Neuronal stem cell (in vitro differentiated cells): ENCODE results near the gene NLGN2.
A peak's percentile ranks its signal among the peaks of the same experiment; 100 is the strongest.

Experiments
- DNase-seq: peaks from one replicate; pipeline ENCODE4 v3.0.0-alpha.2; 2013; ENCODE audit warnings: low spot score
- H2AFZ ChIP-seq: one replicate; pipeline ENCODE4 v1.6.1; 2013; ENCODE audit warnings: mild to moderate bottlenecking, low read length, inconsistent platforms
- H2AK5ac ChIP-seq: 2 replicates; pipeline ENCODE4 v1.6.1; 2013; ENCODE audit warnings: low read depth, mild to moderate bottlenecking, inconsistent platforms, low read length, moderate library complexity, mixed read lengths
- H2BK120ac ChIP-seq: 2 replicates; pipeline ENCODE4 v1.6.1; 2013; ENCODE audit warnings: low read depth, mild to moderate bottlenecking, inconsistent platforms, low read length, moderate library complexity, mixed read lengths
- H2BK12ac ChIP-seq: one replicate; pipeline ENCODE4 v1.6.1; 2013; ENCODE audit warnings: low read length, inconsistent platforms
- H2BK15ac ChIP-seq: 2 replicates; pipeline ENCODE4 v1.6.1; 2013; ENCODE audit warnings: mild to moderate bottlenecking, low read length, inconsistent platforms, mixed read lengths
- H2BK5ac ChIP-seq: one replicate; pipeline ENCODE4 v1.6.1; 2013; ENCODE audit warnings: inconsistent platforms, mild to moderate bottlenecking, low read length, moderate library complexity
- H3K14ac ChIP-seq: one replicate; pipeline ENCODE4 v1.6.1; 2013; ENCODE audit warnings: low read length, inconsistent platforms
- H3K18ac ChIP-seq: 2 replicates; pipeline ENCODE4 v1.6.1; 2013; ENCODE audit warnings: low read length, inconsistent platforms
- H3K23ac ChIP-seq: 2 replicates; pipeline ENCODE4 v1.6.1; 2013; ENCODE audit warnings: low read depth, mild to moderate bottlenecking, mixed read lengths, low read length, inconsistent platforms; ENCODE audit not compliant: poor library complexity
- H3K27ac ChIP-seq: replicated peaks from 3 replicates; pipeline ENCODE4 v1.5.1; 2013; ENCODE audit warnings: low read length, inconsistent platforms
- H3K27me3 ChIP-seq, 3 experiments: 2 replicates each; pipeline ENCODE4 v1.6.1; 2013; ENCODE audit warnings: low read length in 3 of 3, mild to moderate bottlenecking in 2 of 3, inconsistent platforms in 1 of 3, low read depth in 1 of 3, mixed read lengths in 1 of 3, moderate library complexity in 1 of 3; ENCODE audit not compliant: control insufficient read depth in 3 of 3, insufficient read depth in 3 of 3
- H3K36me3 ChIP-seq, 2 donors: replicated peaks in 1 of 2; 2 replicates each; pipeline ENCODE4 v1.6.1; 2013; ENCODE audit warnings: low read length in 2 of 2; ENCODE audit not compliant: control insufficient read depth in 2 of 2, insufficient read depth in 2 of 2
- H3K4ac ChIP-seq: 2 replicates; pipeline ENCODE4 v1.6.1; 2013; ENCODE audit warnings: inconsistent platforms, mild to moderate bottlenecking, low read length, moderate library complexity
- H3K4me1 ChIP-seq, 2 donors: 1 replicate in 1 of 2; 2 replicates in 1 of 2; pipeline ENCODE4 v1.6.1; 2013; ENCODE audit warnings: low read length in 2 of 2, low read depth in 1 of 2; ENCODE audit not compliant: control insufficient read depth in 2 of 2, insufficient read depth in 1 of 2
- H3K4me2 ChIP-seq: one replicate; pipeline ENCODE4 v1.6.1; 2013; ENCODE audit warnings: mild to moderate bottlenecking, low read length, inconsistent platforms; ENCODE audit not compliant: insufficient read depth, poor library complexity, severe bottlenecking
- H3K4me3 ChIP-seq, 2 donors: 2 replicates each; pipeline ENCODE4 v1.5.1; 2013; ENCODE audit warnings: low read length in 2 of 2, mild to moderate bottlenecking in 2 of 2, inconsistent platforms in 1 of 2, moderate library complexity in 1 of 2
- H3K79me1 ChIP-seq: one replicate; pipeline ENCODE4 v1.6.1; 2013; ENCODE audit warnings: low read depth, mild to moderate bottlenecking, inconsistent platforms, low read length, moderate library complexity
- H3K9ac ChIP-seq: one replicate; pipeline ENCODE4 v1.6.1; 2013; ENCODE audit warnings: mild to moderate bottlenecking, low read depth, low read length, inconsistent platforms; ENCODE audit not compliant: poor library complexity
- H3K9me3 ChIP-seq, 2 donors: replicated peaks in 1 of 2; 2 replicates each; pipeline versions ENCODE3 to v1.6.1; 2013; ENCODE audit warnings: low read length in 2 of 2, mild to moderate bottlenecking in 2 of 2, inconsistent platforms in 1 of 2, low read depth in 1 of 2, mixed read lengths in 1 of 2, moderate library complexity in 1 of 2; ENCODE audit not compliant: control insufficient read depth in 2 of 2, insufficient read depth in 1 of 2
- H4K8ac ChIP-seq: one replicate; pipeline ENCODE4 v1.6.1; 2013; ENCODE audit warnings: low read depth, mild to moderate bottlenecking, inconsistent platforms, low read length, moderate library complexity
- H4K91ac ChIP-seq: one replicate; pipeline ENCODE4 v1.6.1; 2013; ENCODE audit warnings: low read length, low read depth, mild to moderate bottlenecking, inconsistent platforms; ENCODE audit not compliant: poor library complexity
- WGBS, 2 donors: extraction: QIAGEN DNeasy Blood & Tissue Kit; methylation state at CpG; one replicate each; pipeline ENCODE4 v1.1.7; 2013; ENCODE audit warnings: missing lambda C conversion rate in 2 of 2, mixed read lengths in 1 of 2; ENCODE audit not compliant: insufficient read length in 2 of 2, insufficient replicate concordance in 1 of 2; ENCODE audit errors: extremely low coverage in 2 of 2; 5-methylcytosine and 5-hydroxymethylcytosine counted together

NLGN2 gene

GRCh38 chr17:7466318-7466638, 58.6 kb downstream of the NLGN2 start:
- Histone ChIP-seq H3K4me3 (no peak overlapping the region), H3K9me3 (no peaks in the 10 kb centered on the region), H3K14ac (no peak overlapping the region), H3K23ac (peak overlapping the region; percentile 80), H2BK12ac (no peak overlapping the region), H2BK15ac (no peak overlapping the region), H4K91ac (no peak overlapping the region), H3K36me3 (peaks cover 5 to 34% of the 10 kb centered on the region in 2 donors), H3K27me3 (no peaks in the 10 kb centered on the region), H2BK5ac (no peak overlapping the region), H4K8ac (no peak overlapping the region), H3K4me1 (peaks cover 7 to 10% of the 10 kb centered on the region in 2 donors), H2AFZ (no peak overlapping the region), H3K4me2 (no peak overlapping the region), H3K18ac (no peak overlapping the region), H2BK120ac (no peak overlapping the region), H3K4ac (no peak overlapping the region), H3K9ac (no peak overlapping the region), H3K79me1 (peaks cover 8% of the 10 kb centered on the region), H3K27ac (no peak overlapping the region), H2AK5ac (no peak overlapping the region)
- no peak for DNase-seq
- WGBS, 2 donors: no CpG with 5 or more reads among the region's 9 CpGs

- Histone ChIP-seq H3K4me1 (peaks cover 5 to 7% of the 10 kb centered on the region in 2 donors), H3K27me3 (no peaks in the 10 kb centered on the region), H4K8ac (no peak overlapping the region), H3K9ac (no peak overlapping the region), H3K36me3 (peaks cover 5 to 31% of the 10 kb centered on the region in 2 donors), H3K4me2 (no peak overlapping the region), H3K23ac (peak overlapping the region; percentile 80), H3K4me3 (no peak overlapping the region), H3K27ac (no peak overlapping the region), H3K4ac (no peak overlapping the region), H2AK5ac (no peak overlapping the region), H2BK15ac (no peak overlapping the region), H2BK5ac (no peak overlapping the region), H4K91ac (no peak overlapping the region), H3K14ac (no peak overlapping the region), H2AFZ (no peak overlapping the region), H3K9me3 (no peaks in the 10 kb centered on the region), H2BK12ac (no peak overlapping the region), H3K18ac (peak overlapping the region; percentile 28), H2BK120ac (no peak overlapping the region), H3K79me1 (peaks cover 8% of the 10 kb centered on the region)
- no peak for DNase-seq
- WGBS, 2 donors: no CpG with 5 or more reads among the region's 16 CpGs
Measured at GRCh38 chr17:7466639-7467341, 59.1 kb downstream of the NLGN2 start.

GRCh38 chr17:7467498-7467897, 59.9 kb downstream of the NLGN2 start:
- Histone ChIP-seq H3K9me3 (no peaks in the 10 kb centered on the region), H3K18ac (no peak overlapping the region), H3K14ac (no peak overlapping the region), H4K8ac (no peak overlapping the region), H2BK5ac (no peak overlapping the region), H3K4me3 (no peak overlapping the region), H2BK15ac (no peak overlapping the region), H3K27me3 (no peaks in the 10 kb centered on the region), H2BK12ac (no peak overlapping the region), H2AK5ac (no peak overlapping the region), H3K9ac (no peak overlapping the region), H2BK120ac (no peak overlapping the region), H3K4me1 (peaks cover 4 to 7% of the 10 kb centered on the region in 2 donors), H2AFZ (no peak overlapping the region), H3K4me2 (no peak overlapping the region), H3K27ac (no peak overlapping the region), H4K91ac (no peak overlapping the region), H3K4ac (no peak overlapping the region), H3K23ac (no peak overlapping the region), H3K36me3 (peaks cover 5 to 28% of the 10 kb centered on the region in 2 donors), H3K79me1 (peaks cover 7% of the 10 kb centered on the region)
- no peak for DNase-seq
- no CpG with 5 or more reads among the region's 3 CpGs for WGBS, 2 donors

DNA sequence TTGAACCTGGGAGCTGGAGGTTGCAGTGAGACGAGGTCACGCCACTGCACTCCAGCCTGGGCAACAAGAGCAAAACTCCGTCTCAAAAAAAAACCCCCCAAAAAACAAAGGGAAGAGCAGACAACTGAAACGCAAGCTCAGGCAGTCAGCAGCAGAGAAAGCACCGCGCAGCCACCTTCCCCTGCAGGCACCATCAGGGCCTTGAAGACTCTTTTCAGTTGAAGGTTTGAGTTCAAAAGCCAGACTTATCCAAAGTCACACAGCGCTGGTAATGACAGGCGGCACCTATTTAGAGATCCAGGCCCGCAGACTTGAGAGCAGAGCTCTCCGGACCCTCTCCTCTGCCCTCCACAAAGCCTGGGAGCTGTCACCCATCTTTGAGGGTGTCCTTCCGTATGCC, 60.6 kb downstream of the NLGN2 start:
- no peaks in the 10 kb centered on the region for H3K27me3 ChIP-seq
- no peak overlapping the region for H2AK5ac ChIP-seq
- no peak overlapping the region for H3K27ac ChIP-seq
- H3K9me3 ChIP-seq: no peaks in the 10 kb centered on the region
- H3K4ac ChIP-seq: no peak overlapping the region
- H3K79me1 ChIP-seq: peaks cover 4% of the 10 kb centered on the region
- H4K8ac ChIP-seq: no peak overlapping the region
- no peak overlapping the region for H3K9ac ChIP-seq
- H3K4me3 ChIP-seq: no peak overlapping the region
- no peak overlapping the region for H3K18ac ChIP-seq
- no peak overlapping the region for H4K91ac ChIP-seq
- no peak for DNase-seq
- no peak overlapping the region for H3K14ac ChIP-seq
- no CpG with 5 or more reads among the region's 11 CpGs for WGBS, 2 donors
- H3K36me3 ChIP-seq: peaks cover 5 to 21% of the 10 kb centered on the region in 2 donors
- H2BK5ac ChIP-seq: no peak overlapping the region
- peaks cover 4 to 7% of the 10 kb centered on the region in 2 donors for H3K4me1 ChIP-seq
- H3K4me2 ChIP-seq: no peak overlapping the region
- no peak overlapping the region for H2BK15ac ChIP-seq
- no peak overlapping the region for H2AFZ ChIP-seq
- H2BK12ac ChIP-seq: no peak overlapping the region
- no peak overlapping the region for H2BK120ac ChIP-seq
- no peak overlapping the region for H3K23ac ChIP-seq
